Activated naive CD8-positive, alpha-beta T cell treated with anti-CD3 and anti-CD28 coated beads, Interleukin-2, amount 50 U/mL, for 16 hours (primary cell): ENCODE results near the gene PARN.
"Not testable (repeated sequence)": the region's sequence is repeated elsewhere in the genome, so short reads cannot be mapped to it uniquely, and the experiment has no call there.

Experiments
- DNase-seq: peaks from one replicate; pipeline ENCODE4 v3.0.0-alpha.2; 2020; ENCODE audit warnings: low read depth, low spot score

Gene PARN

GRCh38 chr16:14400978-14401710 is 228.9 kb downstream of the PARN start:
- DNase-seq, result not testable (repeated sequence)

GRCh38 chr16:14400285-14400977 is 229.6 kb downstream of the PARN start:
- no peak for DNase-seq

- no peak for DNase-seq
Measured at GRCh38 chr16:14399378-14400284, 230.4 kb downstream of the PARN start.

DNA sequence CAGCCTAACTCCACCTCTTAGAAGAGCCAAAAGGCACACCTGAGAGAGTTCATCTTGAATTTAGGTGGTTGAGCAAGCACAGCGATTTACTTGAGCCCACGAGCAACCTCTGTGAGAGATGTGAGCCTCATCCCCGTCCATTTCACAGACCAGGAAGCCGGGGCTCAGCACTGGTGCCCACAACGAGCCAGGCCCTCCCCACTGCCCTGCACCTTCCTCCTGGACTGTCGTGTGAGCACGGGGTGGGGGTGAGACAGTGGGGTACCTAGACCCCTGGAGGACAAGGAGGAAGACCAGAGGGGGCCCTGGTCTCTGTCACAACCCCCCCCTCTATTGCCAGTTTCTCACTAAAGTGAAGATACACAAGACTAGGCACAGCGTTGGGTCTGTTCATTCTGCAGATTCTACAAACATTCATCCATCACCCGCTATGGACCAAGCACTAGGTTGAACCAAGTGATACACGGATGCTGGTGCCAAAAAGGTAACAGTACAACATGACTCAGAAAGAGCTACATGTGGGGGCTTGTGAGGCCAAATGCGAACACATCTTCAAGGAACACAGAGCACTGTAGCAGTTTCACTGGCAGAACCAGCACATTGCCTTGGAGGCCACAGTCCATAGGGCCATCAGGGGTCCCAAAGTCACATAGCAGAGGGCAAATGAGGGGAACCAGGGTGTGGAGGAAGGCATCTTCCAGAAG is 231.9 kb downstream of the PARN start:
- DNase-seq, result no peak

- DNase-seq, result not testable (repeated sequence)
Measured at GRCh38 chr16:14395710-14396304, 234.3 kb downstream of the PARN start.

DNA sequence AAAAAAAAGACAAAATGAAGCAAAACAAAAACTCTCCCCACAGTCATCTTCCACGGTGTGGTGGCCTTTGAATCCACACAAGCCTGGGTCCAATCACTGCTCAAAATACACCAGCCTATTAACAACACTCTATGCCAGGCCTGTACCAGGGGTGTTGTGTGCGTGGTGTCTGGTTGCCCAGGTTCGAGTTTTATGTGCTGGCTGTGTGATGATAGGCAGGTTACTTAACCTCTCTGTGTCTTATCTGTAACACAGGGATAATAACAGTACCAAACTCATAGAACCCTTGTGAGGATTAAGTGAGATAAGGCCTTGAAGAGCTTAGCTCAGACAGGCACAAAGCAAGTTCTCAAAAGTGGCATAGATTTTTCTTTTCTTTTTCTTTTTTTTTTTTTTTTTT is 235.2 kb downstream of the PARN start:
- DNase-seq, result no peak

- no peak for DNase-seq
Measured at GRCh38 chr16:14392960-14393359, 237.1 kb downstream of the PARN start.

GRCh38 chr16:14389359-14389758 is 240.7 kb downstream of the PARN start:
- DNase-seq, result no peak

DNA sequence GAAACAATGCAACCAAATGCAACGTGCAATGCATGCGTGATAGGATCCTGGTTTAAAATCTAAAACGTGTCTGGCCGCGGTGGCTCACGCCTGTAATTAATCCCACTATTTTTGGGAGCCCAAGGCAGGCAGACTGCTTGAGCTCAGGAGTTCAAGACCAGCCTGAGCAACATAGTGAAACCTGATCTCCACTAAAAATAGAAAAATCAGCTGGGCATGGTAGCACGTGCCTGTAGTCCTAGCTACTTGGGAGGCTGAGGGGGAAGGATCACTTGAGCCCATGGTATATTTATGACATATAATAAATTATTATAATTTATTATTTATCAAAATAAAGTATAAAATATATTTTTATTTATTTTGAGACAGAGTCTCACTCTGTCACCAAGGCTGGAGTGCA is 241.8 kb downstream of the PARN start:
- DNase-seq, result no peak

DNA sequence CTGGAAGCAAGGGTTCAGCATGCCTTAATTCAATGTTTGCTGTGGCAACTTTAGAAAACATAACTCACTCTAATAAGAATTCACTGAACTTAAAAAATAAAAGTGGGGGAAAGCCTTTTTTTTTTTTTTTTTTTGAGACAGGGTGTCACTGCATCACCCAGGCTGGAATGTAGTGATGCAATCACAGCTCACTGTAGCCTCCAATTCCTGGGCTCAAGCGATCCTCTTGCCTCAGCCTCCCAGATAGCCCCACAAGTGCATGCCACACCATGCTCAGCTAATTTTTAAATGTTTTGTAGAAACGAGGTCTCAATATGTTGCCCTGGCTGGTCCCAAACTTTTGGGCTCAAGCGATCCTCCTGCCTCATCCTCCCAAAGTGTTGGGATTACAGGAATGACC is 243.9 kb downstream of the PARN start:
- DNase-seq, result no peak
